GM18519 (cell line): ENCODE data around the gene CAPS2.
A peak's percentile ranks its signal among the peaks of the same experiment; 100 is the strongest.
"Not testable (repeated sequence)": the region's sequence is repeated elsewhere in the genome, so short reads cannot be mapped to it uniquely, and the experiment has no call there.

Experiments used
- ATAC-seq: cut with Tn5 transposase; IDR thresholded peaks from one replicate; pipeline ENCODE4 v1.9.1; 2021; ENCODE audit warnings: mild to moderate bottlenecking, moderate library complexity; ENCODE audit not compliant: unreplicated experiment, low FRiP score

The CAPS2 gene

GRCh38 chr12:75329918-75330826 is at the start of gene CAPS2:
TSS of gene CAPS2 (minus strand) at chr12:75330324. CDS start at chr12:75326498, 3,826 bp downstream.
- peak; percentile 81 for ATAC-seq

- no peak for ATAC-seq
Observed at GRCh38 chr12:75378354-75378753, 48.2 kb upstream of the CAPS2 start.

- no peak for ATAC-seq
Observed at GRCh38 chr12:75374971-75375370, 44.8 kb upstream of the CAPS2 start.

GRCh38 chr12:75366629-75367028 is 36.5 kb upstream of the CAPS2 start:
- peak; percentile 77 for ATAC-seq

- ATAC-seq: no peak
Observed at GRCh38 chr12:75364919-75365318, 34.8 kb upstream of the CAPS2 start.

- ATAC-seq: no peak
Observed at GRCh38 chr12:75361408-75361807, 31.3 kb upstream of the CAPS2 start.

GRCh38 chr12:75360920-75361319 is 30.8 kb upstream of the CAPS2 start:
- no peak for ATAC-seq

- ATAC-seq: no peak
Observed at GRCh38 chr12:75354011-75354410, 23.9 kb upstream of the CAPS2 start.

GRCh38 chr12:75350413-75350812 is 20.3 kb upstream of the CAPS2 start:
- no peak for ATAC-seq

- ATAC-seq: no peak
Observed at GRCh38 chr12:75349946-75350345, 19.8 kb upstream of the CAPS2 start.

- ATAC-seq: not testable (repeated sequence)
Observed at GRCh38 chr12:75346215-75346614, 16.1 kb upstream of the CAPS2 start.

GRCh38 chr12:75345531-75345930 is 15.4 kb upstream of the CAPS2 start:
- no peak for ATAC-seq

- ATAC-seq: no peak
Observed at GRCh38 chr12:75341873-75342272, 11.7 kb upstream of the CAPS2 start.

- ATAC-seq: peak; percentile 44
Observed at GRCh38 chr12:75337905-75338304, 7.8 kb upstream of the CAPS2 start.

GRCh38 chr12:75334384-75335030 is 4.4 kb upstream of the CAPS2 start, which contains the start of gene GLIPR1L1:
TSS of gene GLIPR1L1 (plus strand) at chr12:75334670. CDS start at chr12:75334729, 59 bp downstream.
- peak; percentile 66 for ATAC-seq

GRCh38 chr12:75327642-75328041 is 2.5 kb downstream of the CAPS2 start:
- no peak for ATAC-seq

- no peak for ATAC-seq
Observed at GRCh38 chr12:75323663-75324062, 6.5 kb downstream of the CAPS2 start.

- ATAC-seq: no peak
Observed at GRCh38 chr12:75322464-75322863, 7.7 kb downstream of the CAPS2 start.

- no peak for ATAC-seq
Observed at GRCh38 chr12:75317784-75318183, 12.3 kb downstream of the CAPS2 start.

GRCh38 chr12:75315518-75315917 is 14.6 kb downstream of the CAPS2 start:
- ATAC-seq: no peak

- ATAC-seq: no peak
Observed at GRCh38 chr12:75311369-75311768, 18.8 kb downstream of the CAPS2 start.

GRCh38 chr12:75308279-75308678 is 21.8 kb downstream of the CAPS2 start:
- ATAC-seq: no peak
